Measurements from ENCODE around the gene RGL2. TPM values are rescaled to one million over a fixed set of nuclear protein-coding genes. Genes with fewer than 3 reads are reported as not detected.

RGL2 gene
- total and polyA plus RNA-seq, 2 donors (not counting 1 experiment from before 2014, with no cell fraction given), result 98.5 to 133 TPM

- CTCF ChIA-PET, result interaction anchor here (1.4 to 3.9 kb wide), 4 partner anchors 10 to 66 kb away, joined by 3 to 41 read pairs (median 23); partner anchors contain the start of genes PFDN6, RGL2 and WDR46
- Histone ChIP-seq H3K27ac (ENCODE audit: low read length in 2 of 2) (peak overlapping the region in 1 of 2 donors; percentile 26), H3K9ac (ENCODE audit: low read length) (no peak overlapping the region)
These were observed 19.5 kb downstream of the RGL2 start for GRCh38 chr6:33279257-33279695.

DNA sequence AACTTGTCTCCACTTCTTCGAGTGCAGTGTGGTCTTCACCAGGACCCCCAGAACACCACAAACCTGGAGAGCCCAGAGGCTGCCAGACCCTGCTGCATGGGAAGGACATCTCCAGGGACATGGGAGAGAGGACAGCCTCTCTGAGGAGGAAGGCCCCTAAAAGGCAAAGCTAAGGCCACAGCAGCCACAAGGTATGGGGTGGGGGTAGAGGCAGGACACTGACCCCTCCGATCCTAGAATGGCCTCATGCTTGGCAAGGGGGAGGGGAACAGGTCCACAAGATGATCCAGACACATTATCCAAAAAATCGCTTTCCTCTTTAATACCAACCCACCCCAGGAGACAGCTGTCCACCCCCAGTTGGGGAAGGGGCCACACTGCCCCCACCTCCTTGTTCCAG, 19.9 kb downstream of the RGL2 start:
- Mint-ChIP-seq H3K9me3 (ENCODE audit: insufficient read depth) (no peaks in the 10 kb centered on the region), H3K27ac (peak overlapping the region; percentile 98), H3K4me3 (peak overlapping the region; percentile 92), H3K4me1 (peaks cover 53% of the 10 kb centered on the region), H3K27me3 (no peaks in the 10 kb centered on the region)
- ChIA-PET POLR2A (interaction anchor here (2.4 to 5.1 kb wide), 3 partner anchors 10 to 39 kb away, joined by 10 to 39 read pairs (median 24); partner anchors contain the start of genes PFDN6, WDR46 and ZBTB22), CTCF (interaction anchor here (1.4 to 3.9 kb wide), 9 partner anchors 8 to 147 kb away, joined by 3 to 41 read pairs (median 10); partner anchors contain the start of genes PFDN6, RGL2 and WDR46)
- H4K20me1 ChIP-seq (ENCODE audit: control insufficient read depth, insufficient read depth, low read length, poor library complexity, severe bottlenecking), result peaks cover 52% of the 10 kb centered on the region
- peaks cover 24% of the 10 kb centered on the region for H3K79me2 ChIP-seq (ENCODE audit: control insufficient read depth, insufficient read depth, low read length)
- H3K27ac ChIP-seq (ENCODE audit: low read length in 2 of 2), result peak overlapping the region in 1 of 2 donors; percentile 87
- H3K9ac ChIP-seq (ENCODE audit: low read length), result no peak overlapping the region
- H3K4me1 ChIP-seq (ENCODE audit: control insufficient read depth in 2 of 2, insufficient read depth in 2 of 2, low read length in 2 of 2), result peaks cover 40 to 51% of the 10 kb centered on the region in 2 donors
- intact Hi-C loops (cut with micrococcal nuclease), result no loop called here
- ATAC-seq (ENCODE audit: low read depth), result no peak
- no peaks in the 10 kb centered on the region for H3K9me3 ChIP-seq (ENCODE audit: control extremely low read depth in 1 of 3, control insufficient read depth in 2 of 3, insufficient read depth in 1 of 3, low read length in 2 of 3)
- H3K4me2 ChIP-seq (replicated peaks; ENCODE audit: low read depth, low read length, poor library complexity, severe bottlenecking), result peak overlapping the region; percentile 95
- DNase-seq, result no peak
- no CpG with 5 or more reads among the region's 3 CpGs for WGBS (ENCODE audit: insufficient coverage)
- H3K27me3 ChIP-seq (replicated peaks in 1 of 4; ENCODE audit: control extremely low read depth in 1 of 4, control insufficient read depth in 3 of 4, insufficient read depth in 4 of 4, low read length in 3 of 4), result no peaks in the 10 kb centered on the region
- TF ChIP-seq EZH2 (IDR thresholded peaks at IDR 0.05; ENCODE audit: borderline replicate concordance, insufficient read depth, low read depth, low read length, poor library complexity, severe bottlenecking), result no peak
- TF ChIP-seq, protein P1, sequence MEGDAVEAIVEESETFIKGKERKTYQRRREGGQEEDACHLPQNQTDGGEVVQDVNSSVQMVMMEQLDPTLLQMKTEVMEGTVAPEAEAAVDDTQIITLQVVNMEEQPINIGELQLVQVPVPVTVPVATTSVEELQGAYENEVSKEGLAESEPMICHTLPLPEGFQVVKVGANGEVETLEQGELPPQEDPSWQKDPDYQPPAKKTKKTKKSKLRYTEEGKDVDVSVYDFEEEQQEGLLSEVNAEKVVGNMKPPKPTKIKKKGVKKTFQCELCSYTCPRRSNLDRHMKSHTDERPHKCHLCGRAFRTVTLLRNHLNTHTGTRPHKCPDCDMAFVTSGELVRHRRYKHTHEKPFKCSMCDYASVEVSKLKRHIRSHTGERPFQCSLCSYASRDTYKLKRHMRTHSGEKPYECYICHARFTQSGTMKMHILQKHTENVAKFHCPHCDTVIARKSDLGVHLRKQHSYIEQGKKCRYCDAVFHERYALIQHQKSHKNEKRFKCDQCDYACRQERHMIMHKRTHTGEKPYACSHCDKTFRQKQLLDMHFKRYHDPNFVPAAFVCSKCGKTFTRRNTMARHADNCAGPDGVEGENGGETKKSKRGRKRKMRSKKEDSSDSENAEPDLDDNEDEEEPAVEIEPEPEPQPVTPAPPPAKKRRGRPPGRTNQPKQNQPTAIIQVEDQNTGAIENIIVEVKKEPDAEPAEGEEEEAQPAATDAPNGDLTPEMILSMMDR (IDR thresholded peaks at IDR 0.05), result no peak
- peaks cover 5 to 63% of the 10 kb centered on the region in 2 experiments for H3K36me3 ChIP-seq (replicated peaks in 1 of 2; ENCODE audit: control extremely low read depth in 1 of 2, control insufficient read depth in 1 of 2, extremely low read depth in 1 of 2, insufficient read depth in 2 of 2, low read length in 1 of 2)
- no peak overlapping the region for H2AFZ ChIP-seq (ENCODE audit: insufficient read depth, low read depth, low read length, poor library complexity, severe bottlenecking)
- no peak overlapping the region for H3K4me3 ChIP-seq (ENCODE audit: control extremely low read depth in 1 of 5, extremely low read depth in 1 of 5, insufficient read depth in 1 of 5, low read depth in 2 of 5, low read length in 4 of 5)

More at GRCh38 chr6:33279257-33279695, 19.5 kb downstream of the RGL2 start:
- peak overlapping the region; percentile 12 for H3K4me2 ChIP-seq (replicated peaks; ENCODE audit: low read depth, low read length, poor library complexity, severe bottlenecking)
- DNase-seq (no peak), ATAC-seq (ENCODE audit: low read depth) (no peak)
- H3K4me1 ChIP-seq (ENCODE audit: control insufficient read depth in 2 of 2, insufficient read depth in 2 of 2, low read length in 2 of 2), result peaks cover 36 to 47% of the 10 kb centered on the region in 2 donors
- peaks cover 5 to 62% of the 10 kb centered on the region in 2 experiments for H3K36me3 ChIP-seq (replicated peaks in 1 of 2; ENCODE audit: control extremely low read depth in 1 of 2, control insufficient read depth in 1 of 2, extremely low read depth in 1 of 2, insufficient read depth in 2 of 2, low read length in 1 of 2)
- no peaks in the 10 kb centered on the region for H3K27me3 ChIP-seq (replicated peaks in 1 of 4; ENCODE audit: control extremely low read depth in 1 of 4, control insufficient read depth in 3 of 4, insufficient read depth in 4 of 4, low read length in 3 of 4)
- peaks cover 50% of the 10 kb centered on the region for H4K20me1 ChIP-seq (ENCODE audit: control insufficient read depth, insufficient read depth, low read length, poor library complexity, severe bottlenecking)
- H3K9me3 Mint-ChIP-seq (ENCODE audit: insufficient read depth), result no peaks in the 10 kb centered on the region
- H3K27me3 Mint-ChIP-seq, result no peaks in the 10 kb centered on the region
- TF ChIP-seq EZH2 (IDR thresholded peaks at IDR 0.05; ENCODE audit: borderline replicate concordance, insufficient read depth, low read depth, low read length, poor library complexity, severe bottlenecking), result no peak
- TF ChIP-seq, protein P1 (IDR thresholded peaks at IDR 0.05), result no peak
- H3K9me3 ChIP-seq (ENCODE audit: control extremely low read depth in 1 of 3, control insufficient read depth in 2 of 3, insufficient read depth in 1 of 3, low read length in 2 of 3), result no peaks in the 10 kb centered on the region
- WGBS (ENCODE audit: insufficient coverage), result 91% methylated on average over 10 of the region's 13 CpGs
- H3K4me1 Mint-ChIP-seq, result peaks cover 50% of the 10 kb centered on the region
- H3K4me3 Mint-ChIP-seq, result no peak overlapping the region
- H3K27ac Mint-ChIP-seq, result peak overlapping the region; percentile 46
- peaks cover 25% of the 10 kb centered on the region for H3K79me2 ChIP-seq (ENCODE audit: control insufficient read depth, insufficient read depth, low read length)
- no peak overlapping the region for H2AFZ ChIP-seq (ENCODE audit: insufficient read depth, low read depth, low read length, poor library complexity, severe bottlenecking)
- no peak overlapping the region for H3K4me3 ChIP-seq (ENCODE audit: control extremely low read depth in 1 of 5, extremely low read depth in 1 of 5, insufficient read depth in 1 of 5, low read depth in 2 of 5, low read length in 4 of 5)
- intact Hi-C loops (cut with micrococcal nuclease), result no loop called here
- POLR2A ChIA-PET, result interaction anchor here (0.7 to 5.1 kb wide), 2 partner anchors 10 to 345 kb away, joined by 3 to 39 read pairs; partner anchors contain the start of genes PFDN6 and WDR46

All from B cell (primary cell).